GM23248 (cell line): ENCODE measurements around the gene DAPK1. TPM values are rescaled to one million over a fixed set of nuclear protein-coding genes. Genes with fewer than 3 reads are reported as not detected.

ENCODE experiments used
- DNase-seq: peaks from one replicate; pipeline ENCODE4 v3.0.0-alpha.2; 2015
- H2AFZ ChIP-seq: fragments of 200-600 bp; sonication (generic); 2 replicates; pipeline ENCODE4 v1.6.1; 2016; ENCODE audit warnings: antibody characterized with exemption
- H3F3A ChIP-seq: fragments of 200-600 bp; sonication (generic); 2 replicates; pipeline ENCODE4 v1.6.1; 2016; ENCODE audit warnings: mild to moderate bottlenecking, antibody characterized with exemption, mixed run types; ENCODE audit not compliant: insufficient read depth
- H3K27ac ChIP-seq: fragments of 200-600 bp; sonication (generic); 2 replicates; pipeline ENCODE4 v1.5.1; 2016; ENCODE audit warnings: mild to moderate bottlenecking
- H3K27me3 ChIP-seq: fragments of 200-600 bp; sonication (generic); replicated peaks from 2 replicates; pipeline ENCODE4 v1.6.1; 2016; ENCODE audit warnings: mild to moderate bottlenecking; ENCODE audit not compliant: insufficient read depth
- H3K36me3 ChIP-seq: fragments of 200-600 bp; sonication (generic); 2 replicates; pipeline ENCODE4 v1.6.1; 2016; ENCODE audit warnings: low read depth, mild to moderate bottlenecking
- H3K4me1 ChIP-seq: fragments of 200-600 bp; sonication (generic); 2 replicates; pipeline ENCODE4 v1.6.1; 2016; ENCODE audit warnings: mild to moderate bottlenecking; ENCODE audit not compliant: insufficient read depth
- H3K4me2 ChIP-seq: fragments of 200-600 bp; sonication (generic); one replicate; pipeline ENCODE4 v1.6.1; 2016; ENCODE audit warnings: mild to moderate bottlenecking; ENCODE audit not compliant: unreplicated experiment
- H3K4me3 ChIP-seq: fragments of 200-600 bp; sonication (generic); 2 replicates; pipeline ENCODE4 v1.5.1; 2016; ENCODE audit warnings: mild to moderate bottlenecking
- H3K79me2 ChIP-seq: fragments of 200-600 bp; sonication (generic); 2 replicates; pipeline ENCODE4 v1.6.1; 2016; ENCODE audit warnings: mild to moderate bottlenecking; ENCODE audit not compliant: insufficient read depth
- H3K9ac ChIP-seq: fragments of 200-600 bp; sonication (generic); 2 replicates; pipeline ENCODE4 v1.6.1; 2016; ENCODE audit warnings: mild to moderate bottlenecking
- H3K9me2 ChIP-seq: fragments of 200-600 bp; sonication (generic); 2 replicates; pipeline ENCODE4 v1.6.1; 2016; ENCODE audit warnings: mixed run types, mild to moderate bottlenecking, moderate library complexity; ENCODE audit not compliant: insufficient read depth
- H3K9me3 ChIP-seq: fragments of 200-600 bp; sonication (generic); one replicate; pipeline ENCODE4 v1.6.1; 2017; ENCODE audit warnings: low read depth
- H4K20me1 ChIP-seq: fragments of 200-600 bp; sonication (generic); 2 replicates; pipeline ENCODE4 v1.6.0; 2016; ENCODE audit not compliant: insufficient read depth
- EZH2 ChIP-seq: fragments of 200-600 bp; sonication (generic); IDR thresholded peaks from 2 replicates; pipeline ENCODE4 v1.6.1; 2018; ENCODE audit warnings: antibody characterized with exemption, mild to moderate bottlenecking; ENCODE audit not compliant: insufficient read depth, poor library complexity, severe bottlenecking
- EZH2phosphoT487 ChIP-seq: fragments of 200-600 bp; sonication (generic); IDR thresholded peaks from 2 replicates; pipeline ENCODE4 v1.6.1; 2018; ENCODE audit warnings: antibody characterized with exemption, moderate library complexity, mild to moderate bottlenecking, low read depth; ENCODE audit not compliant: insufficient read depth
- WGBS, 2 experiments: methylation state at CpG; one replicate each; pipeline ENCODE4 v1.1.6; 2015 to 2017; ENCODE audit warnings: low lambda C conversion rate in 2 of 2, low coverage in 1 of 2; ENCODE audit errors: missing lambda C conversion rate in 2 of 2; 5-methylcytosine and 5-hydroxymethylcytosine counted together
- in situ Hi-C: fragments of 300-500 bp; cut with MboI; formaldehyde crosslinking; loops from 2 replicates; pipeline ENCODE4 v1.15.0; 2020
- polyA plus RNA-seq: library from polyadenylated mRNA; unstranded; fragments of >200 nt; fragmentation: Nextera tagmentation; extraction: Ambion mirVana; gene quantifications from 2 replicates; pipeline ENCODE4 v1.2.1, GENCODE V29; 2016
- total RNA-seq: library from RNA; depleted of rRNA; stranded (reverse); fragments of >200 nt; shearing (Covaris generic); gene quantifications from 2 replicates; pipeline ENCODE4 v1.2.3, GENCODE V29; 2014

Gene DAPK1
- total and polyA plus RNA-seq, 2 experiments from 2014 or later: 1.6 to 1.9 TPM

GRCh38 chr9:87504938-87505337, 7.3 kb downstream of the DAPK1 start:
- H4K20me1 ChIP-seq: no peaks in the 10 kb centered on the region
- H3K79me2 ChIP-seq: no peaks in the 10 kb centered on the region
- no peak overlapping the region for H3K4me3 ChIP-seq
- TF ChIP-seq EZH2phosphoT487 (no peak), EZH2 (no peak)
- H3K4me1 ChIP-seq: no peaks in the 10 kb centered on the region
- H2AFZ ChIP-seq: no peak overlapping the region
- in situ Hi-C loops: no loop called here
- no peaks in the 10 kb centered on the region for H3K9me2 ChIP-seq
- H3K9ac ChIP-seq: no peak overlapping the region
- H3K9me3 ChIP-seq: no peaks in the 10 kb centered on the region
- no peak overlapping the region for H3K27ac ChIP-seq
- no peak overlapping the region for H3K4me2 ChIP-seq
- H3F3A ChIP-seq: no peaks in the 10 kb centered on the region
- H3K27me3 ChIP-seq: no peaks in the 10 kb centered on the region; the same call in 1 of the 2 replicates
- no peaks in the 10 kb centered on the region for H3K36me3 ChIP-seq
- DNase-seq: no peak

- H3K9ac ChIP-seq: no peak overlapping the region
- H3K27ac ChIP-seq: no peak overlapping the region
- H2AFZ ChIP-seq: no peak overlapping the region
- H3K4me2 ChIP-seq: no peak overlapping the region
- H3F3A ChIP-seq: no peaks in the 10 kb centered on the region
- no peaks in the 10 kb centered on the region for H3K27me3 ChIP-seq
- no peaks in the 10 kb centered on the region for H3K9me3 ChIP-seq
- TF ChIP-seq EZH2: no peak
- no peak for TF ChIP-seq EZH2phosphoT487
- no peaks in the 10 kb centered on the region for H3K9me2 ChIP-seq
- 94 to 95% methylated on average over 13 of the region's 13 CpGs for WGBS, 2 experiments
- H3K4me1 ChIP-seq: no peaks in the 10 kb centered on the region
- in situ Hi-C loops: no loop called here
- DNase-seq: no peak
- H4K20me1 ChIP-seq: no peaks in the 10 kb centered on the region
- no peak overlapping the region for H3K4me3 ChIP-seq
- H3K36me3 ChIP-seq: no peaks in the 10 kb centered on the region
- H3K79me2 ChIP-seq: no peaks in the 10 kb centered on the region
Observed at GRCh38 chr9:87505869-87506678, 8.4 kb downstream of the DAPK1 start.

GRCh38 chr9:87507576-87507975, 9.9 kb downstream of the DAPK1 start:
- Histone ChIP-seq H3K9ac (no peak overlapping the region), H3K9me2 (no peaks in the 10 kb centered on the region), H3K36me3 (no peaks in the 10 kb centered on the region), H3K4me2 (no peak overlapping the region), H3K4me3 (no peak overlapping the region), H3K9me3 (no peaks in the 10 kb centered on the region), H3K79me2 (no peaks in the 10 kb centered on the region), H3K27ac (no peak overlapping the region), H3K27me3 (no peaks in the 10 kb centered on the region), H2AFZ (no peak overlapping the region), H3F3A (no peaks in the 10 kb centered on the region), H3K4me1 (no peaks in the 10 kb centered on the region), H4K20me1 (no peaks in the 10 kb centered on the region)
- TF ChIP-seq EZH2phosphoT487 (no peak), EZH2 (no peak)
- 43 to 46% methylated on average over 4 of the region's 4 CpGs for WGBS, 2 experiments
- in situ Hi-C loops: no loop called here
- no peak for DNase-seq

- no peaks in the 10 kb centered on the region for H3K4me1 ChIP-seq
- no peak for DNase-seq
- WGBS, 2 experiments: 82 to 87% methylated on average over 4 of the region's 4 CpGs
- no peaks in the 10 kb centered on the region for H4K20me1 ChIP-seq
- no peaks in the 10 kb centered on the region for H3K9me3 ChIP-seq
- no peak overlapping the region for H3K4me2 ChIP-seq
- TF ChIP-seq EZH2 (no peak), EZH2phosphoT487 (no peak)
- no peak overlapping the region for H3K4me3 ChIP-seq
- H3K27me3 ChIP-seq: no peaks in the 10 kb centered on the region
- no peaks in the 10 kb centered on the region for H3K9me2 ChIP-seq
- H3K27ac ChIP-seq: no peak overlapping the region
- no peak overlapping the region for H3K9ac ChIP-seq
- H3F3A ChIP-seq: no peaks in the 10 kb centered on the region
- no peaks in the 10 kb centered on the region for H3K36me3 ChIP-seq
- no peak overlapping the region for H2AFZ ChIP-seq
- in situ Hi-C loops: no loop called here
- H3K79me2 ChIP-seq: no peaks in the 10 kb centered on the region
Observed at GRCh38 chr9:87510252-87510683, 12.6 kb downstream of the DAPK1 start.

GRCh38 chr9:87512311-87512710, 14.6 kb downstream of the DAPK1 start:
- no peaks in the 10 kb centered on the region for H3F3A ChIP-seq
- 79 to 85% methylated on average over 4 of the region's 4 CpGs for WGBS, 2 experiments
- H3K9ac ChIP-seq: no peak overlapping the region
- H4K20me1 ChIP-seq: no peaks in the 10 kb centered on the region
- no peak overlapping the region for H3K4me3 ChIP-seq
- no peaks in the 10 kb centered on the region for H3K27me3 ChIP-seq
- H2AFZ ChIP-seq: no peak overlapping the region
- H3K4me1 ChIP-seq: no peaks in the 10 kb centered on the region
- H3K36me3 ChIP-seq: no peaks in the 10 kb centered on the region
- H3K9me3 ChIP-seq: no peaks in the 10 kb centered on the region
- no peaks in the 10 kb centered on the region for H3K79me2 ChIP-seq
- TF ChIP-seq EZH2phosphoT487: no peak
- no peak for TF ChIP-seq EZH2
- H3K4me2 ChIP-seq: no peak overlapping the region
- in situ Hi-C loops: no loop called here
- no peak for DNase-seq
- H3K27ac ChIP-seq: no peak overlapping the region
- no peaks in the 10 kb centered on the region for H3K9me2 ChIP-seq
